PC-9 (cell line): Measurements from ENCODE around the gene CCDC8.

ENCODE experiments used
- CTCF ChIP-seq: fragments of 200-600 bp; sonication (generic); conservative IDR thresholded peaks from 2 replicates; pipeline ENCODE4 v1.6.1; 2017; ENCODE audit warnings: mixed run types, antibody characterized with exemption, mild to moderate bottlenecking, moderate library complexity
- EZH2 ChIP-seq: fragments of 200-600 bp; sonication (generic); IDR thresholded peaks from 2 replicates; pipeline ENCODE4 v1.8.0; 2017; ENCODE audit warnings: antibody characterized with exemption, low read depth

- TF ChIP-seq CTCF (no peak), EZH2 (no peak)
Measured at GRCh38 chr19:46371371-46371901, 41.9 kb downstream of the CCDC8 start.
